Activated naive CD4-positive, alpha-beta T cell treated with Interleukin-2 at 50 U/mL for 16 hours (primary cell): ENCODE data around the gene NLGN1.

ENCODE experiments used
- DNase-seq: peaks from one replicate; pipeline ENCODE4 v3.0.0-alpha.2; 2020

NLGN1 gene

DNA sequence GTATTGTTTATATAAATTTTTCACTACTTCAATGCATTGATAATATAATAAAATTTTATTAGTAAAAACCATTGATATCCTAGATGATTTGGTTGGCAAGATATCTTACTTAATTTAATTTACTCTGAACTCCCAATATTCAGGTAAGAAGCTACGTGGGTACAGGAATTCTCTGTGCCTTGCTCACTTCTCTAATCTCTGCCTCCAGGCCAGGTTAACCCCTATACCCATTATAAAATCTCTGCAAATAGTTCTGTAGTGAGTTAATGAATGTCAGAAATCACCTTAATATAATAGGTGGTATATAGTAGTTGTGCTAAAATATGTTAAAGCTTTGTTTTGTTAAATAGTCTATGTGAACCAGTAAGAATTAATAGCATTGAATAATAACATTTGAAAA lies 465.2 kb downstream of the NLGN1 start:
- no peak for DNase-seq

GRCh38 chr3:173863551-173863950 lies 466.0 kb downstream of the NLGN1 start:
- no peak for DNase-seq

- DNase-seq = no peak
Observed at GRCh38 chr3:173865900-173866498, 468.5 kb downstream of the NLGN1 start.

DNA sequence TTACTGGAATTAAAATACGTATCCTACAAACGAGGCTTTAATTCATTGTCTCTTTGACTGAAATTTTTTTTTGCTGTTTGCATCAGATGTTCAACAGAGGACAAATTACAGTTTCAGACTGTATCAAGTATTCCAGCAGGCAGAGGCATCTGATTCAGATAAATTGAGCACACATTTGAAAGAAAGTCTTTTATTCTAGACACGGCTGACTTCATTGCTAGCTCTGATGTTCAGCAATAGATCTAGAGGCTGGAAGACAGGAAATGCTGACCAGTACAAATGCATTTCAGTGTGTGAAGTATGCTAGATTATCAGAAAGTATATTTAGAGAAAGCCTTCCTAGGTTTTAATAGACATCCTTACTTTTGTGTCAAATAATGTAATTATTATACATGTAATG lies 472.2 kb downstream of the NLGN1 start:
- DNase-seq = no peak

GRCh38 chr3:173870976-173871375 lies 473.4 kb downstream of the NLGN1 start:
- no peak for DNase-seq

DNA sequence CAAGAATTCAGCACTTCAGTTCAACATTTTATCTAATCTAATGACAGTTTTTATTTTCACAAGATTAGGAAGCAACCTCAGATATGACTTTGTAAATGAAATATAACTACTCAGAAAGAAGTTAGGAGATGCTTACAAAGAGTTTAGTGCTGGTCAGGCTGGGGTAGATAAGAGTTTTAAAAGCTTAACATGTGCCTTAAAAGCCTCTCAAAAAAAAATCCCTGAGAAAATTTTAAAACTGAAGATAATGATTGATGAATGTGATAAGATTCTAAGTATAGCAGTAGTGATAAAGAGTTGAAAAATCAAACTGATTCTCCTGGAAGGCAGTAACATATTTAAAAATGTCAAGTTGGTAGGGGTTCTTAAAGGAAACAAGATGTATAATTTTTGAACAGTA lies 478.2 kb downstream of the NLGN1 start:
- DNase-seq = no peak

DNA sequence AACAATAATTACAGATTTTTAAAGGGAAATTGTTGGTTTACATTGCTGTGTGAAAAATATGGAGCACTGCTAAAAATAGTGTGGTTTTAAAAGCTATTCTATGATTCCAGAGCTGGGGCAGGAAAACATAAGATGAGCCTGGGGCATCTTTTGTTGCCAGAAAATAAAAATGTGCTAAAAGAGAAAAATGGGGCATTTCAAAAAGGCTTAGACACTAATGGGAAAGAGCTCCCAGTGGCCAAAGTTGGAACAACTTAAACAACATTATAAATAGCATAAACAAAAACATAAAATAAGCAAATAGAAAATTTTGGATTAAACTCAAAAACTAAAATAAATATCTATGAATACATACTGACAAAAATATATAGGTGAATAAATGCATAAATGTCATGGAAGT lies 478.9 kb downstream of the NLGN1 start:
- no peak for DNase-seq

GRCh38 chr3:173887888-173888287 lies 490.3 kb downstream of the NLGN1 start:
- DNase-seq = no peak

GRCh38 chr3:173889596-173889995 lies 492.1 kb downstream of the NLGN1 start:
- DNase-seq = no peak

DNA sequence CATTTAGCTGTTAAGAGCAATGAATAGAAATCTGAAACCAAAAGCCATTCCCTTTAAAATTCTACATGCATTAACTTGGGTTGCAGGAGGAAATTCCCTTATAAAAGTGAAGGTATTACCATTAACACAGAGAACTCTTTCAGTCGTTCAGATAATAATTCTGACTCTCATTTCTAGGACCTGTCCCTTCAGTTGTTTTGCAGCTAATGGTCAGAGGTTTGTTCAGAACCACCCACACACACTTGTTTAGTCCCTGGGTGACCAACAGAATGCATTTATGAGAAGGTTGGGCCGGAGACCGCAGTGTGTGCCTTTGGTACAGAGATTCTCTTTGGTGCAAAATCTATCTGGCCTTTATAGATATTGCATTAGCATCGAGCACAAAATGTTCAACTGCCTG lies 492.5 kb downstream of the NLGN1 start:
- DNase-seq = no peak

GRCh38 chr3:173891272-173892100 lies 493.9 kb downstream of the NLGN1 start:
- no peak for DNase-seq

DNA sequence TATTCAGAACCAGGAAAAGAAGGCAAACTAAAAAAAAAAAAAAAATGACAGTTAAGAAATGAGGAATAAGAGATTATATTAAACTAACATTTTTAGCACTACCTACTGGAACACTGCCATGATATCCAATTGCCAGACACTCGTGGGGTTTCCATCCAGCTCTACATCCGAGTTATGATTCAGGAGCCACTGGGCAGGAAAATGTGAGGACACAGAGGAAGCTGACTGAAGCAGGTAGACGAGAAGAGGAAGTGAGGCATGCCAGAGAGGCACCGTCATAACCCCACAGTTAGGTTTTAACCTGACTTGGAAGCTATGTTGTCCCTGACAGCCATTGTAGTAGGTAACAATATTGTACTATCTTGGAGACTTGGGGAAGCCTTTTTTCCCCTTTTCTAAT lies 495.0 kb downstream of the NLGN1 start:
- DNase-seq = no peak

DNA sequence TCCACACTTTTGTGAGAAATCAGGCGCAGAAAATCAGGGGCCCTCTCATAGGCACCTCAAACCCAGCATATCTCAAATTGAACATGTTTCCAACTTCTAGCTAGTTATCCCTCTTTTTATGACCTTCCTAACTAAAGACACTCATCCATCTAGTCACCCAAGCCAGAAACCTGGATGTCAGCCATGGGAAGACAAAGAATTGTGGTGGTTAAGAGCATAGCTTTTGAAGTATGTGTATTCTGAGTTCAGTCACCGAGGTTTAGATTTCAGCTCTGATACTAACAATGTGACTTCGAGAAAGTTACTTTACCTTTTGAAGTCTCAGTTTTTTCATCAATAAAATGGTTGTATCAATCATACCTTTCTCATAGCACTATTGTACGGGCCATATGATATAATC lies 495.5 kb downstream of the NLGN1 start:
- no peak for DNase-seq

- DNase-seq = no peak
Observed at GRCh38 chr3:173893835-173894234, 496.3 kb downstream of the NLGN1 start.

GRCh38 chr3:173897631-173898030 lies 500.1 kb downstream of the NLGN1 start:
- no peak for DNase-seq

- no peak for DNase-seq
Observed at GRCh38 chr3:173901649-173902048, 504.1 kb downstream of the NLGN1 start.

DNA sequence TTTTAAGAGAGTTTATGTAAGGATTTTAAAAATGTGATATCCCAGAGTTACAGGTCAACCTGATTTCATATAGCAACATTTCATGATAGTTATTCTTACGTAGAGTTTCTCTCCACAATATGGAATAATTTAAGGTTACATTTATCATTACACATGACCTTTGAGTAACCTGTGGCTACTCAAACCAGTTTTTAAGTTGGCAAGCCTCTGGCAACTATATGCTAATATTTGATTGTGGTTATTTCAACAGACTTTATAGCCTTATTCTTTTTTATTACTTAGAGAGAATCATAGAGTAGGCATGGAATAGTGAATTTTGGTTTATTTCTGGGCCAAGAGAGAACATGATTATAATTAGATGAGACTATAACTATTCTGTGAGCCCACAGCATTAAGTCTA lies 504.9 kb downstream of the NLGN1 start:
- no peak for DNase-seq

DNA sequence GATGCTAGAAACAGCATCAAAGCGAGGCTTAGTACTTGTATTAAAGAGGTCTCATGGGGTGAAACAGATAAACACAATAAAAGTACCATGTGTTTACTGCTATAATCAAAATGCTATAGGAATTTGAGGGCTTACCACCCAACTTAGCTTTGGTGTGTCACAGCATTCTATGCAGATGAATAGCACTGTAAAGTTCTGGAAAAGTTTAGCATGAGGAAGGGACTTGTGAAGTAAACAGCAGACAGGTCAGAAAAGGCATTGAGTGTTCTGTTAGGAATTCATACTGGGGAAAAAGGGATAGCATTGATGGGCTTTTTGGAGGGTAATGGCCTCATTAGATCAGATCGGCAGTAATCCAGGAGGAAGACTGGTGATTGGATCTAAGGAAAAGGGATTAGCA lies 505.3 kb downstream of the NLGN1 start:
- DNase-seq = no peak

DNA sequence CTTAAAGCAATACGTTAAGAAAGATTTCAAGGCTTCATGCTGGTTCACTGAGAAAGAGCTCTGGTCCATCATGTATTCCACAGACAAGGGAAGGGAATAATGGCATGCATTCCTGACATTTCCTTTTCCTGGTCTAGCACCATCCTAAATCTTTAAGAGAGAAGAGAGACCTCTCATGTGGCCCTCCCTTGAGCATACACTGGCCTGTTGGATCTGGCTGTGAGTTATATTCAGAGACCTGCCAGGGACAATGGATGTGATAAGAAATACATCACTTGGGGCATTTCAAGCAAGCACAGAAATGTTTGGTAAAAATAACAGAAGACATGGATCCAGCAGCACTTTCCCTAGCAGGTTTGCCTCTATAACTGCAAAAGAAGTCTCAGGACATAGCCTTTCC lies 507.8 kb downstream of the NLGN1 start:
- DNase-seq = no peak

GRCh38 chr3:173911446-173911845 lies 513.9 kb downstream of the NLGN1 start:
- no peak for DNase-seq

DNA sequence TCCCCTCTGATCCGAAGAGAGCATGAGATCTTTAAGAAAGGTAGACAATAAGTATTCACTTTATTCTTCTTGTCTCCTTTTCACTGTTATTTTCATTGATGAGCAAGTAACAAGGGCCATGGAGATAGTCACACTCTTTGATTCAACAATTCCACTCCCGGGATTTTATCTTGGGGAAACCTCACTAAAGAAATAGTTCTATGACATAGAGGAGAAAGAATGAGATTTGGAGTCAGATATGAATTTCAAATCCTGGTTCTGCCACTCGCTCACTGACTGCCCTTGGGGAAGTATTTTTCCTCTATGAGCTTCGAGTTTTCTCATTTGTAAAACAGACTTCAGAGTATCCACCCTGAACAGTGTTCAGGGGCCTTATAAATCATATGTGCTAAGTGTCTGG lies 514.6 kb downstream of the NLGN1 start:
- DNase-seq = no peak

- no peak for DNase-seq
Observed at GRCh38 chr3:173913397-173913796, 515.9 kb downstream of the NLGN1 start.

- DNase-seq = no peak
Observed at GRCh38 chr3:173913974-173914421, 516.5 kb downstream of the NLGN1 start.

DNA sequence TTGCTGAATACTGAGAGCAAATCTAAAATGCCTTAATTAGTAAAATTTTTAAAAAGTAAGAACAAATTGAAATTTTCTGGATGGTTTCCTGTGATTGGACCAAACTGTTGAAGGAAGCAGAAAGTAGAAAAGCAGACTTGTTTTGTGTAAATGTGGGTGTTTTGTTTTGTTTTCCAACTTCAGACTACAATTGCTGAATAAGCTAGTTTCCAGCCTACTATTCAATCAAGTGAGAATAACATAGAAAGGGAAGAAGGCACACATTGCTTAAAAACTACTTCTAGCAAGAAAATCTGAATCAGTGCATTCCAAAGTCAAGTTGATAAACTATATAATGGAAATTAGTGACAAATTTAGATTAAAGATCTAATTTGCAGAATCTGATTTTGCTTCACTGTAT lies 519.3 kb downstream of the NLGN1 start:
- no peak for DNase-seq

- DNase-seq = no peak
Observed at GRCh38 chr3:173920386-173920785, 522.8 kb downstream of the NLGN1 start.
